Fibroblast of mammary gland (primary cell): Measurements from ENCODE around the gene PPP1R13B.
A peak's percentile ranks its signal among the peaks of the same experiment; 100 is the strongest.

ENCODE experiments used
- DNase-seq: peaks from one replicate; pipeline ENCODE4 v3.0.0-alpha.2; 2010; ENCODE audit warnings: low read depth
- H3K4me3 ChIP-seq: 2 replicates; pipeline ENCODE4 v1.5.1; 2011; ENCODE audit warnings: low read depth, mild to moderate bottlenecking, low read length, moderate library complexity; ENCODE audit not compliant: control insufficient read depth
- CTCF ChIP-seq: conservative IDR thresholded peaks from 2 replicates; pipeline ENCODE4 v1.5.1; 2011; ENCODE audit warnings: low read depth, low read length, inconsistent platforms; ENCODE audit not compliant: control insufficient read depth, insufficient read depth

PPP1R13B gene

DNA sequence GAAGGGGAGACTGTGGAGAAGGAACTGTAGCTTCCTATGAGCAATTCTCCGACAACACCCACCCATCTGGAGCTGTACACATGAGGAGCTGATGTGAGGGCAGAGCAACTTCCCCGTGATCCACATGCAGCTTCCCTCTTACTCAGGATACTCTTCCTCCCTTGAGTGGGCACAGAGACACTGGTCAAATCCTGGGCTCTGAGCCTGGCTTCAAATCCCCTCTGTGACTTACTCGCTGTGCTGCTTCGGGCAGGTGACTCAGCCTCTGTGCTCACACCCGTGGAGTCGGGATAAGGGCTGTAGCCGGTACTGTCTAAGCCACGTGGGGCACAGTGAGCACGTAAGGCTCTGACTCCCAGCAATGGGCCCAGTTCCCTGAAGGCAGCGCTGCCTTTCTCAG lies 100.7 kb downstream of the PPP1R13B start:
- no peak for TF ChIP-seq CTCF
- peak; percentile 76 for DNase-seq
- no peak overlapping the region for H3K4me3 ChIP-seq

DNA sequence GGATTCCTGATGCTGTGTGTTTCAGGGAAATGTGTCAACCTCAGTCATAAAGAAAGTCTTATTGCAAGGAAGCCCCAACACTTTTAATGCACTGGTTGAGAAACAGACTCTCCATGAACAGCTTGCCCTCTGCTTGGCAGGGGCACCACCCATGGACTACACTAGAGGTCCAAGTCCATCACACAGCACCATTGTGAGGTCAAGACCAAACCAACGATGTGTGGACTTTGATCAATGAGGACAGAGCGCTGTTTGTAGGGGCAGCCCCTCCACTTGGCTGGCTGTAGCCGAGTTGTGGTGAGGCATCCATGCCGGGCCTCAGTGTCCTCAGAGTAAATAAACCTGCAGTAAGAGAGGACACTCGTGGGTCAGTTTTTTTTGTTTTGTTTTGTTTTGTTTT lies 102.0 kb downstream of the PPP1R13B start:
- no peak for DNase-seq
- TF ChIP-seq CTCF = no peak

DNA sequence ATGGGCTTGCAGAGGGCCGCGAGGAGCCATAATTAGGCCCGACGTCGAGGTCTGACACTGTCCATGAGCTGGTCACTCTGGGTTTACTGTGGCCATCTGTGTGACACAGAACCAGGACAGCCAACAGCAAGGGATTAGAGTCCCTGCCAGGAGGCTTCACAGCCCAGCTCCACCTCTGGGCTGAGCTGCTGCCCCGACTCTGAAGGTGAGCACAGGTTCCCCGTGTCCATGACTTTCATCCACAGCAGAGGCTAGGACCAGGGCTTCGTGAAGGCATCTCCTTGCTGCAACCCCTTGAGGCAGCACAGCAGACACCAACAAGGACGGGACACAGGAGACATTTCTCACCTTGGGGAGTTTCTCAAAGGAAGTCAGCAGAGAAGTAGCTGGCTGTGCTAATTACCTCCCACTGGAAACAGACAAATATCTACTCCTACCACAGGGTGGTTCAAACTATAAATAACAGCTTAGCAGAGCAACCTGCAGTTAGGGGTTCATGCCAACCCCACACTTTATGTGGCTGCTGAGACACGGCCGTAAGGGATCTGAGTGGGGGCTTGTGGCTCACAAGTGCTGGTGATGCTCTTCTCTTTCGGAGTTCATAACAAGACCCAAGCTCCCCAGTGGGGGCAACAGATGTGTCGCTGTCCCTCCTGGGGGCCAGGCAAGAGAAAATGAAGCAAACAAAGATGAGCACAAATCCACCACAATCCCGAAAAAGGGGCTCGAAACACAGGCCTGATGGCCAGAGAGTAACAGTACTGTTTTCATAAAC lies 102.6 kb downstream of the PPP1R13B start:
- TF ChIP-seq CTCF = no peak
- no peak for DNase-seq

More for the DNA sequence above, 102.0 kb downstream of the PPP1R13B start:
- no peak overlapping the region for H3K4me3 ChIP-seq

GRCh38 chr14:103743691-103744090 lies 103.7 kb downstream of the PPP1R13B start:
- H3K4me3 ChIP-seq = no peak overlapping the region
- DNase-seq = no peak
- TF ChIP-seq CTCF = no peak

More for the DNA sequence above, 102.6 kb downstream of the PPP1R13B start:
- no peak overlapping the region for H3K4me3 ChIP-seq

GRCh38 chr14:103742499-103743255 lies 104.7 kb downstream of the PPP1R13B start:
- H3K4me3 ChIP-seq = no peak overlapping the region
- TF ChIP-seq CTCF = no peak
- no peak for DNase-seq

DNA sequence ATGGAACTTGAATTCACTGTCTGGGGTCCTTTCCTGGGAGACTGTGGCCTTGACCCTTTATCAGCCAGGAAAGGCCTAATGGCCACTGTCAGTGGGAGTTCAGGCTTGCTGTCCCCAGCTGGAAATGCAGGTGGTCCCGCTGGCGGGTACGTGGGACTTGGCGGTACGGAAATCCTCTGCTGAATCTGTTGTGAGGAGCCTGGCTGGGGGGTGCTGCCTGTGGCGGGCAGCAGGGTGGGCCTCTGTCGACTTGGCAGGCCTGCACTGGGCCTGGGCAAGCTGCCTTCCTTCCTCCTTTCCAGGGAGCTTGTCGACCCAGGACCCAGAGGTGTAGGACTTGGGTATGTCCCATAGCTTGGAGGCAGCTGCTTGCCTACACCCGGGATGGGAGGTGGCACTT lies 105.5 kb downstream of the PPP1R13B start:
- no peak overlapping the region for H3K4me3 ChIP-seq
- no peak for DNase-seq
- no peak for TF ChIP-seq CTCF
